GM18502 (cell line): ENCODE measurements around the gene CUX1.
A peak's percentile ranks its signal among the peaks of the same experiment; 100 is the strongest.
"Not testable (repeated sequence)": the region's sequence is repeated elsewhere in the genome, so short reads cannot be mapped to it uniquely, and the experiment has no call there.

Experiments
- ATAC-seq: cut with Tn5 transposase; IDR thresholded peaks from one replicate; pipeline ENCODE4 v1.9.1; 2021; ENCODE audit warnings: mild to moderate bottlenecking; ENCODE audit not compliant: unreplicated experiment, poor library complexity

Gene CUX1

GRCh38 chr7:102104245-102104644, 286.8 kb downstream of the CUX1 start:
- no peak for ATAC-seq

DNA sequence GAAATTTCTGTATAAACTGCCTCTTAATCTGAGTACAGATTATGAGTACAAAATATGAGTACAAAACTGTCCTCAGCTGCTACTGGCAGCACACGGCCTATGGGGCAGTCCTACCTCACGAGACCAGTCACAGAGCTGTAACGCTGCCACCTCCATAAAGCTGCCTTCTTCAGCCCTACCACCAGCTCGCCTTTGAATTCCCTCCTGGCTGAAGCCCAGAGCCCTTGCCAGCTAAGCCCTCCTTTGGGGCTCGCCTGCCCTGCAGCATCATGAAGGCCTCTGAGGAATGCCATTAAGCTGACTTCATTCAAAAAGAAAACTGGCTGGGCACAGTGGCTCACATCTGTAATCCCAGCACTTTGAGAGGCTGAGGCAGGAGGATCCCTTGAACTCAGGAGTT, 289.2 kb downstream of the CUX1 start:
- ATAC-seq, result no peak

DNA sequence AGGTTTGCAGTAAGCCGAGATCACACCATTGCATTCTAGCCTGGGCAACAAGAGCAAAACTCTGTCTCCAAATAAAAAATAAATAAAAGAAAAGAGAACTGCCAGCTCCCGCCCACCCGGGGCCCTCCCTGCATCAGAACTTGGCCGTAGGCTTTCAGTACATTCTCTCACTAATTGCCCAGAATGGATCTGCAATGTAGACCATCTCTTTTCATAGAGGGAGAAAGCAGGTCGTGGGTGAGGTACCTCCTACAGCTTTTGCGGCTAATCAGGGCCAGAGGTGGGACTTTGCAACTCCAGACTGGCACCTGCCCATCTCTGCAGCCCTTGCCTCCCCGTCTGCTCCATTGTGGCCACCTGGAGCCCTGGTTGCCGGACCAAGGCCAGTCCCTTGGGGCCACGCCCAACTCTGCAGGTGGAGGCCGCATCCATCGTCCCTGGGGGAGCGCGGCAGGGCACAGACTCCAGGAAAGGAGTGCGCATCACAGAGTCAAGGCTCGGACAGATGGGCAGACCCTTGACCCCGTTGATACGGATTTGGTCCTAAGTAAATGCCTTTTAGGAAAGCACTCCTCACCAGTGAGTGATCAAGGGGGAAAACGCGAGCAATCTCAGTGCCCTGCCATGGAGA, 290.2 kb downstream of the CUX1 start:
- no peak for ATAC-seq

GRCh38 chr7:102111061-102112041, 293.9 kb downstream of the CUX1 start:
- ATAC-seq, result no peak

DNA sequence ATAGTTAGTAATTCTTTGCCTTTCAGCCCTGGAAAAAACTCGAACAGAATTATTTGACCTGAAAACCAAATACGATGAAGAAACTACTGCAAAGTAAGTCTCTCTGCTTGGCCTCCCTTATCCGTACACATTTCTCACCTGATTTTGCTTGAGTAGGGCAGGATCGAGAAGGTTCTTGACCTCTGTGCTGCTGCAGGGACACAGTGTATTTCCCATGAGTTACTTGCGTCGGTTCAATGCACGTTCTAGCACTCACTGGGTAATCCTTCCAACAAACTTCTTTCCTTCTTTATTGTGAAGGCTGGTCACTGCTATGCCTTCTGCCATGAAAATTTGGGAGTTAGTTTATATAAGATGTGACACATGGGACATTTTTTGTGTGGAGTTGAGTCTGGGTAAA, 297.8 kb downstream of the CUX1 start:
- ATAC-seq, result no peak

- no peak for ATAC-seq
These were observed 298.5 kb downstream of the CUX1 start for GRCh38 chr7:102115931-102116330.

GRCh38 chr7:102117743-102118142, 300.3 kb downstream of the CUX1 start:
- no peak for ATAC-seq

DNA sequence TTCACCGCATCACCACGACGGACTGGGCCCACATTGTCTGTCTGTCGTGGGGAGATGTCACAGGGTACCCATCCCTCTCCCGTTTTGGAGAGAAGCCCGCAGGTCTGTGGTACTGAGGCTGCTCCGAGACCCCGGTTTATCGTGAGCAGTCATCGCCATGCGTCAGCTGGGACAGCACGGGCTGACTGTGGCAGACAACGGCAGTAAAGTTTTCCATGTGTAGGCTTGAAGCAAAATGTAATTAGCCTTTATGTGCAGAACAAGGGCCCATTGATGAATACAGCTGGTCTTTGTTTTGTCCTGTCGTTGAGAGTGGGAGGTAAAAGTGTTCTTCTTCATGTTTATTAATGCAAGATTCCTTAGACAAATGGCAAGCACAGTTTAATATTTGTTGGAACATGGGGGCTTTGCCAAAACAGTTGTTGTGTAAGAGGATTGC, 301.8 kb downstream of the CUX1 start:
- no peak for ATAC-seq

DNA sequence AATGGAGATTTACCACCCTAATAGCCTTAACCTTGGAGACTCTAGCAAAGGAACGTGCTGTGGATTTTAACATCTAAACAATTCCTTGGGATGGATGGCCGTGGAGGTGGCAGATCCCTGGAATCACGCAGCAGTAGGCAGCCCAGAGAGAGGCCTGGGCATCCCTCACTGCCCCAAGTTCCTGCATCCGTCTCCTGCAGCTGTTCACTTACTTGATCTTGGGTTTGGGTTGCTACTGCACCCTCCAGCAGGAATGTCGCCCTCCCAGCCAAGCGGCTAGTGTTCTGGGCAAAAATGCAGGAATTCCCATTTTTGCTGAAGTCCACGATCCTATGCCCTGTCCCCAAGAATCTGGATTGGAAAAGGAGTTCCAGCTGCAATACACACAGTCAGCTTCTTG, 302.5 kb downstream of the CUX1 start:
- no peak for ATAC-seq

- no peak for ATAC-seq
These were observed 303.3 kb downstream of the CUX1 start for GRCh38 chr7:102120666-102121195.

- ATAC-seq, result no peak
These were observed 304.6 kb downstream of the CUX1 start for GRCh38 chr7:102122026-102122425.

DNA sequence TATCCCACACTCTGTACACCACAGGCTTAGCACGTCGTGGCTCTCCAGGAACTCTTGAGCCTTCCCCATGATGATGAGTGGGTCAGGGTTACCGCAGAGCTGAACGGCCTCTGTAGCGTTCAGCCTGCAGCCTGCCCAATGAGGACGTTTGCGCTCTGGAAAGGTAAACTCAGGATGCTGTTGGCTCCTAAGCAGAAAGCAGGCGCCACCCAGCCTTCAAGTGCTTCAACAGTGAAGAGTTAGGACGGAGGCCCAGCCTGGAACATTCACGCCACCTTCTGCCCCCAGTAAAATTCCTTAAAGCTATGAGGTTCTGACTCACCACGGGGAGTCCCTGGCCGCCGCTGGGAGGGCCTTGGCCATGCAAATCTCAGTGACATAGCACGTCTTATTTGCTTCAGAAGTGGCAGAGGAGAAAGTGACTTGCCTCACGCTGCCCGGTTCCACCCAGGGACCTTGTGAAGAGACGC, 307.7 kb downstream of the CUX1 start:
- peak; percentile 66 for ATAC-seq

- no peak for ATAC-seq
These were observed 310.9 kb downstream of the CUX1 start for GRCh38 chr7:102128303-102128702.

- no peak for ATAC-seq
These were observed 312.4 kb downstream of the CUX1 start for GRCh38 chr7:102129636-102130370.

GRCh38 chr7:102132209-102132752, 314.9 kb downstream of the CUX1 start:
- no peak for ATAC-seq

- ATAC-seq, result no peak
These were observed 321.2 kb downstream of the CUX1 start for GRCh38 chr7:102138676-102139075.

DNA sequence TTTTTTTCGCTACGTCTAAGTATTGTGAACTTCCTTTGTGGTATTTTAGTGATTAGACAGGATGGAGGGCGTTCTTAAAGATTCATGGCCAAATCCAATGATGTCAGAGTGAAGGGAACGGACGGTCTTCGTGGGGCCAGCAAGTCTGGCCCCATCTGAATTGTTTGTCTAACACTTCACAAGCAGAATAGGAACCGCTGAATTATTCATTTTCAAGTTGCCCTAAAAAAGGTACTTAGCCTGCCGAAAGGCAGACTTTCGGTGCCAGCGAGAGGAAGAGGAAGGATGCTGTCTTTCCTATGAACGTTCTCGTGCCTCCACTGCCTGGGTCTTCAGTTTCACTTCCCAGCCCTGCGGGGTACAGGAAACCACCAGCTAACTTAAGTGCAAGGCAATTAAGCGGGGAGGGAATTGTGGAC, 323.5 kb downstream of the CUX1 start:
- no peak for ATAC-seq

GRCh38 chr7:102142433-102142832, 325.0 kb downstream of the CUX1 start:
- not testable (repeated sequence) for ATAC-seq

DNA sequence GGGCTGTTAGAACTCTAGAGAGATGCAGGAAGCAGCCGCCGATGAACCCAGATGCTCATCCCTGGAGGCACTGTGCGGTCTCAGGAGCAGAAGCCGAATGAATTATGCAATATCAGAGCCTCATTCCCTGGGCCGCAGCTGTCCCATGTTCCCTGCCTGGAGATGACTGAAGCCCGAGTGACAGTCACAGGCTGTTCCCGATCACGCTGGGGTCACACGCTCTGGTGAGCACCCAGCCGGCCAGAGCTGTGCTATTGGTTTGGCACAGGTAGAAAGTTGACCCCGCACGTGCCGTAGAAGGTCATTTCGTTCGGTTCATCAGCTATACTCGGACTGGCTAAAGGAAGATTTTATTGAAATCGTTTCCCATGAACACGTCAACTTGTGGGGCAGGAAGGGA, 328.7 kb downstream of the CUX1 start:
- ATAC-seq, result no peak

DNA sequence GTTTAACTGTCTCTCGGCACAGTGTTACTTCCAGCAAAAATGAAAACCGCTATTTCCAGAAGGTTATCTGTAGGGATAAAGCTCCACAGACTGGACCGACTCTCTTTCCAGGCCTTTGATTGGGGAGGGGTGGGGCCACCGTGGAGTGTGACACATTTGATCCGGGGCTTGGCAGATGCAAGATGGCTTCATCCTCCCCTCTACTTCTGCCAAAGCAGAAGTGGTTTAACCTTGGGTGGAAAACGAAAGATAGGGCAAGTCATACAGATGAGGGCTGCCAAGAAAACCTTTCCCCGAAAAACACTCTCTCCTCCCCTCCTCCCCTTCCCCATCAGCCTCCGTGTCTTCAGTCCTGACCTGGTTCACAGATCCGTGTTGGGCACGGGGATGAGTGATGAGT, 329.6 kb downstream of the CUX1 start:
- no peak for ATAC-seq
